K562 (cell line): ENCODE data around the gene ACLY. TPM values are rescaled to one million over a fixed set of nuclear protein-coding genes. Genes with fewer than 3 reads are reported as not detected.

ENCODE experiments used
- ATAC-seq: fragments of 200-7000 bp; cut with Tn5 transposase; 3 replicates; pipeline ENCODE4 v1.9.1; 2020; ENCODE audit warnings: moderate library complexity
- BruUV-seq: library from RNA; stranded (reverse); fragments of 400-500 nt; replicated peaks from 2 replicates; lab custom pipeline; 2021; lab: Mats Ljungman, UMichigan
- CTCF ChIA-PET: fragments of 300-600 bp; formaldehyde crosslinking; extraction: SDS; loops from one replicate; lab custom pipeline; 2021; ENCODE audit warnings: low intra/inter-chr PET ratio; lab: Yijun Ruan, JAX
- POLR2A ChIA-PET: fragments of 300-600, 350-650 bp; sonication (Branson Sonifier 250); formaldehyde crosslinking; extraction: SDS; loops from one replicate; lab custom pipeline; 2021; ENCODE audit warnings: antibody characterized with exemption, inconsistent platforms; lab: Yijun Ruan, JAX
- DNase-seq, 4 experiments: peaks; one replicate each; pipeline versions ENCODE4 v3.0.0 to v3.0.0-alpha.2; 2011 to 2018; ENCODE audit warnings: low spot score in 3 of 4, mixed read lengths in 3 of 4; ENCODE audit errors: extremely low read depth in 1 of 4
- FAIRE-seq: peaks from 2 replicates; lab custom pipeline; 2011; peaks lifted over from hg19 to GRCh38; lab: Jason Lieb, UNC
- H2AFZ ChIP-seq: 2 replicates; pipeline ENCODE4 v1.6.0; 2011; ENCODE audit warnings: low read depth, low read length, control low read depth, inconsistent platforms
- H3K27ac ChIP-seq: fragments of 200-600 bp; 3 replicates; pipeline ENCODE4 v1.8.0; 2011; ENCODE audit warnings: low read depth, mild to moderate bottlenecking, control low read depth, inconsistent platforms, low read length, moderate library complexity, mixed read lengths; ENCODE audit errors: extremely low read depth
- H3K27me3 ChIP-seq, 2 experiments: fragments of 300-600 bp in 1 of 2; 2 replicates in 1 of 2; 3 replicates in 1 of 2; pipeline versions ENCODE4 v1.6.0 to v1.8.0; 2011; ENCODE audit warnings: inconsistent platforms in 2 of 2, low read length in 2 of 2, mild to moderate bottlenecking in 1 of 2, mixed read lengths in 1 of 2, moderate library complexity in 1 of 2; ENCODE audit not compliant: control insufficient read depth in 2 of 2, insufficient read depth in 2 of 2
- H3K36me3 ChIP-seq: fragments of 300-600 bp; 3 replicates; pipeline ENCODE4 v1.8.0; 2011; ENCODE audit warnings: mild to moderate bottlenecking, low read length, inconsistent platforms; ENCODE audit not compliant: control insufficient read depth, insufficient read depth
- H3K4me1 ChIP-seq, 2 experiments: fragments of 200-600 bp in 1 of 2; replicated peaks in 1 of 2; 2 replicates in 1 of 2; 3 replicates in 1 of 2; pipeline versions ENCODE4 v1.5.1 to v1.8.0; 2011; ENCODE audit warnings: inconsistent platforms in 2 of 2, low read length in 2 of 2, mild to moderate bottlenecking in 1 of 2, mixed read lengths in 1 of 2, moderate library complexity in 1 of 2; ENCODE audit not compliant: control insufficient read depth in 2 of 2, insufficient read depth in 2 of 2
- H3K4me2 ChIP-seq: 2 replicates; pipeline ENCODE4 v1.6.1; 2011; ENCODE audit warnings: low read length, control low read depth, inconsistent platforms, mixed read lengths; ENCODE audit not compliant: insufficient read depth
- H3K4me3 ChIP-seq: fragments of 200-600 bp; sonication (generic), shearing (Covaris generic); 2 replicates; pipeline ENCODE4 v1.5.1; 2016; ENCODE audit warnings: control low read depth, inconsistent platforms
- H3K79me2 ChIP-seq: fragments of 200-600 bp; 3 replicates; pipeline ENCODE4 v1.8.0; 2011; ENCODE audit warnings: low read length, inconsistent platforms; ENCODE audit not compliant: control insufficient read depth, insufficient read depth
- H3K9ac ChIP-seq, 2 experiments: 2 replicates each; pipeline versions ENCODE4 v1.6.0 to v1.6.1; 2011; ENCODE audit warnings: low read depth in 2 of 2, low read length in 2 of 2, control low read depth in 1 of 2, inconsistent platforms in 1 of 2, mild to moderate bottlenecking in 1 of 2, mixed read lengths in 1 of 2; ENCODE audit not compliant: insufficient read depth in 1 of 2
- H3K9me1 ChIP-seq: one replicate; pipeline ENCODE4 v1.6.0; 2011; ENCODE audit warnings: inconsistent platforms, mild to moderate bottlenecking, low read length, moderate library complexity; ENCODE audit not compliant: control insufficient read depth, insufficient read depth
- H3K9me3 ChIP-seq: replicated peaks from 2 replicates; pipeline ENCODE4 v1.5.1; 2011; ENCODE audit warnings: low read depth, low read length, inconsistent platforms; ENCODE audit not compliant: control insufficient read depth, insufficient read depth
- H4K20me1 ChIP-seq: replicated peaks from 2 replicates; pipeline ENCODE4 v1.6.1; 2011; ENCODE audit warnings: low read length, inconsistent platforms, mixed read lengths; ENCODE audit not compliant: control insufficient read depth, insufficient read depth
- BDP1 ChIP-seq: IDR thresholded peaks from 3 replicates; pipeline ENCODE4 v1.6.1; 2011; ENCODE audit not compliant: insufficient read length, insufficient read depth
- CC2D1A ChIP-seq: fragments of 450-650 bp; IDR thresholded peaks from 2 replicates; pipeline ENCODE4 v1.6.1; 2017; ENCODE audit warnings: mild to moderate bottlenecking
- HNRNPL ChIP-seq: fragments of 200-400 bp; formaldehyde crosslinking; IDR thresholded peaks from 2 replicates; pipeline ENCODE4 v1.6.1; 2017; ENCODE audit warnings: low read depth, mild to moderate bottlenecking, low read length
- NCOA1 ChIP-seq: fragments of 450-650 bp; IDR thresholded peaks from 2 replicates; pipeline ENCODE4 v1.6.1; 2016; ENCODE audit warnings: low read depth
- NFIX ChIP-seq: fragments of 250-450 bp; sonication (Bioruptor Pico); IDR thresholded peaks from 2 replicates; pipeline ENCODE4 v1.4.0; 2020; ENCODE audit warnings: low read depth, mild to moderate bottlenecking, moderate library complexity
- NR2F6 ChIP-seq: fragments of 450-650 bp; formaldehyde crosslinking; IDR thresholded peaks from 2 replicates; pipeline ENCODE4 v1.4.0; 2020; ENCODE audit warnings: mild to moderate bottlenecking
- PHF20 ChIP-seq: fragments of 450-650 bp; IDR thresholded peaks from 2 replicates; pipeline ENCODE4 v1.6.1; 2018; ENCODE audit not compliant: partially characterized antibody
- SIN3B ChIP-seq: fragments of 450-650 bp; IDR thresholded peaks from 2 replicates; pipeline ENCODE4 v1.6.1; 2017; ENCODE audit warnings: low read depth, mild to moderate bottlenecking, moderate library complexity
- SIRT6 ChIP-seq: IDR thresholded peaks from one replicate; pipeline ENCODE4 v1.6.1; 2012; ENCODE audit warnings: low read depth, mild to moderate bottlenecking, control low read depth, inconsistent platforms, low read length, moderate library complexity
- SREBF2 ChIP-seq: sonication (generic); formaldehyde crosslinking; IDR thresholded peaks from 2 replicates; pipeline ENCODE4 v1.4.0; 2020; ENCODE audit warnings: mild to moderate bottlenecking, missing genetic modification reagents
- SRSF9 ChIP-seq: fragments of 200-400 bp; formaldehyde crosslinking; IDR thresholded peaks from 2 replicates; pipeline ENCODE4 v1.6.1; 2017; ENCODE audit warnings: low read depth, low read length, borderline replicate concordance
- TFAM ChIP-seq: fragments of 250-450 bp; sonication (Bioruptor Pico); conservative IDR thresholded peaks from 2 replicates; pipeline ENCODE4 v1.5.0; 2021; ENCODE audit warnings: mild to moderate bottlenecking, moderate library complexity
- ZNF586 ChIP-seq: fragments of 450-650 bp; formaldehyde crosslinking; conservative IDR thresholded peaks from 2 replicates; pipeline ENCODE4 v1.4.0; 2020; ENCODE audit warnings: mild to moderate bottlenecking, moderate library complexity
- ZNF77 ChIP-seq: fragments of 250-450 bp; sonication (Bioruptor Pico); IDR thresholded peaks from 2 replicates; pipeline ENCODE4 v1.5.0; 2020
- ZNF778 ChIP-seq: fragments of 450-650 bp; formaldehyde crosslinking; IDR thresholded peaks from 2 replicates; pipeline ENCODE4 v1.4.0; 2020; ENCODE audit warnings: mild to moderate bottlenecking, moderate library complexity
- WGBS: fragments of 100-300 bp; shearing (Covaris generic); methylation state at CpG from one replicate; pipeline ENCODE4 v1.1.6; 2016; ENCODE audit warnings: low coverage, mixed read lengths; ENCODE audit not compliant: insufficient coverage; ENCODE audit errors: missing lambda C conversion rate; 5-methylcytosine and 5-hydroxymethylcytosine counted together
- in situ Hi-C: fragments of 300-500 bp; cut with MboI; formaldehyde crosslinking; loops from 4 replicates; pipeline ENCODE4 v1.15.0; 2018; ENCODE audit warnings: inconsistent platforms, mixed read lengths
- intact Hi-C: fragments of 100-400 bp; cut with micrococcal nuclease; formaldehyde crosslinking; loops from 2 replicates; pipeline ENCODE4 v1.14.2; 2022
- polyA plus RNA-seq, 8 experiments: library from polyadenylated mRNA; depleted of rRNA in 4 of 8; stranded (reverse) in 5 of 8; unstranded in 3 of 8; fragments of >200 nt; fragmentation: Nextera tagmentation in 2 of 8; fragmentation: Illumina TruSeq in 1 of 8; extraction: Ambion mirVana in 2 of 8; extraction: Trizol in 1 of 8; gene quantifications; 2 replicates each; pipeline versions ENCODE4 v1.2.1 to v1.2.3, GENCODE V29; 2011 to 2014; ENCODE audit warnings: inconsistent platforms in 1 of 8, missing spikeins in 1 of 8
- total RNA-seq, 7 experiments: library from RNA; depleted of rRNA in 6 of 7; stranded (reverse); fragments of >200 nt in 6 of 7; fragmentation: Illumina TruSeq in 2 of 7; extraction: Trizol in 2 of 7; gene quantifications; 2 replicates each; pipeline versions ENCODE4 v1.2.1 to v1.2.3, GENCODE V29; 2011 to 2021; ENCODE audit warnings: low replicate concordance in 1 of 7
- TF ChIP-seq, protein P1 (sequence below): sonication (generic); IDR thresholded peaks from 2 replicates; pipeline ENCODE4 v1.6.1; 2016
- TF ChIP-seq, protein P2 (sequence below): fragments of 450-650 bp; formaldehyde crosslinking; IDR thresholded peaks from 2 replicates; pipeline ENCODE4 v1.4.0; 2022; ENCODE audit warnings: mild to moderate bottlenecking, moderate library complexity
- TF ChIP-seq, protein P3 (sequence below): sonication (generic); formaldehyde crosslinking; IDR thresholded peaks from 2 replicates; pipeline ENCODE4 v1.8.0; 2023; ENCODE audit warnings: mild to moderate bottlenecking, missing genetic modification reagents

The ACLY gene
- total and polyA plus RNA-seq, 9 of the 15 experiments (the other 6 are each of a cell fraction or from before 2014, with no cell fraction given) = 42.9 to 280 (median 125) TPM

GRCh38 chr17:41962768-41963434 lies 44.1 kb upstream of the ACLY start:
- Histone ChIP-seq H4K20me1 (no peaks in the 10 kb centered on the region), H2AFZ (peak overlapping the region; percentile 53; the same call in 1 of the 2 replicates), H3K4me1 (peaks cover 21 to 40% of the 10 kb centered on the region in 2 experiments), H3K36me3 (peaks cover 4% of the 10 kb centered on the region; the same call in 1 of the 3 replicates), H3K4me2 (no peak overlapping the region), H3K27ac (no peak overlapping the region), H3K79me2 (peaks cover 13% of the 10 kb centered on the region), H3K4me3 (no peak overlapping the region), H3K9me3 (no peaks in the 10 kb centered on the region; the same call in 1 of the 2 replicates), H3K27me3 (no peaks in the 10 kb centered on the region), H3K9ac (peak overlapping the region in 1 of 2 experiments; percentile 62; a peak in 2 of 4 replicates), H3K9me1 (peaks cover 6% of the 10 kb centered on the region)
- intact Hi-C loops (loop anchor here (1.0 to 5.0 kb wide), 4 partner anchors 138 to 444 kb away; partner anchors contain the start of gene KCNH4), in situ Hi-C loops (loop anchor here (5.0 kb wide), 2 partner anchors 61 to 149 kb away; partner anchors contain the start of gene DHX58)
- no TSS peak for BruUV-seq
- 25% methylated on average over 9 of the region's 9 CpGs for WGBS
- peak; percentile 47 for ATAC-seq
- DNase-seq = peak; percentile 77 to 81 (median 78)
- CTCF ChIA-PET = interaction anchor here (0.7 to 2.5 kb wide), 5 partner anchors 100 to 975 kb away, joined by 3 to 20 read pairs (median 5); no protein-coding TSS in a partner anchor
- POLR2A ChIA-PET = interaction anchor here (0.6 to 4.6 kb wide), 2 partner anchors 13 to 218 kb away, joined by 3 to 28 read pairs; partner anchors contain the start of gene KCNH4
- FAIRE-seq = peak; percentile 78
- TF ChIP-seq NCOA1 = no peak
- no peak for TF ChIP-seq NR2F6 (CRISPR knock-in tag)
- TF ChIP-seq, protein P1, sequence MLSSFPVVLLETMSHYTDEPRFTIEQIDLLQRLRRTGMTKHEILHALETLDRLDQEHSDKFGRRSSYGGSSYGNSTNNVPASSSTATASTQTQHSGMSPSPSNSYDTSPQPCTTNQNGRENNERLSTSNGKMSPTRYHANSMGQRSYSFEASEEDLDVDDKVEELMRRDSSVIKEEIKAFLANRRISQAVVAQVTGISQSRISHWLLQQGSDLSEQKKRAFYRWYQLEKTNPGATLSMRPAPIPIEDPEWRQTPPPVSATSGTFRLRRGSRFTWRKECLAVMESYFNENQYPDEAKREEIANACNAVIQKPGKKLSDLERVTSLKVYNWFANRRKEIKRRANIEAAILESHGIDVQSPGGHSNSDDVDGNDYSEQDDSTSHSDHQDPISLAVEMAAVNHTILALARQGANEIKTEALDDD = no peak
- no peak for TF ChIP-seq TFAM (CRISPR knock-in tag)
- no peak for TF ChIP-seq NFIX (CRISPR knock-in tag)
- TF ChIP-seq ZNF778 (CRISPR knock-in tag) = no peak
- no peak for TF ChIP-seq PHF20
- no peak for TF ChIP-seq SRSF9
- no peak for TF ChIP-seq HNRNPL
- no peak for TF ChIP-seq SIN3B
- TF ChIP-seq, protein P2, sequence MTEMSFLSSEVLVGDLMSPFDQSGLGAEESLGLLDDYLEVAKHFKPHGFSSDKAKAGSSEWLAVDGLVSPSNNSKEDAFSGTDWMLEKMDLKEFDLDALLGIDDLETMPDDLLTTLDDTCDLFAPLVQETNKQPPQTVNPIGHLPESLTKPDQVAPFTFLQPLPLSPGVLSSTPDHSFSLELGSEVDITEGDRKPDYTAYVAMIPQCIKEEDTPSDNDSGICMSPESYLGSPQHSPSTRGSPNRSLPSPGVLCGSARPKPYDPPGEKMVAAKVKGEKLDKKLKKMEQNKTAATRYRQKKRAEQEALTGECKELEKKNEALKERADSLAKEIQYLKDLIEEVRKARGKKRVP (CRISPR knock-in tag) = no peak
- TF ChIP-seq, protein P3, sequence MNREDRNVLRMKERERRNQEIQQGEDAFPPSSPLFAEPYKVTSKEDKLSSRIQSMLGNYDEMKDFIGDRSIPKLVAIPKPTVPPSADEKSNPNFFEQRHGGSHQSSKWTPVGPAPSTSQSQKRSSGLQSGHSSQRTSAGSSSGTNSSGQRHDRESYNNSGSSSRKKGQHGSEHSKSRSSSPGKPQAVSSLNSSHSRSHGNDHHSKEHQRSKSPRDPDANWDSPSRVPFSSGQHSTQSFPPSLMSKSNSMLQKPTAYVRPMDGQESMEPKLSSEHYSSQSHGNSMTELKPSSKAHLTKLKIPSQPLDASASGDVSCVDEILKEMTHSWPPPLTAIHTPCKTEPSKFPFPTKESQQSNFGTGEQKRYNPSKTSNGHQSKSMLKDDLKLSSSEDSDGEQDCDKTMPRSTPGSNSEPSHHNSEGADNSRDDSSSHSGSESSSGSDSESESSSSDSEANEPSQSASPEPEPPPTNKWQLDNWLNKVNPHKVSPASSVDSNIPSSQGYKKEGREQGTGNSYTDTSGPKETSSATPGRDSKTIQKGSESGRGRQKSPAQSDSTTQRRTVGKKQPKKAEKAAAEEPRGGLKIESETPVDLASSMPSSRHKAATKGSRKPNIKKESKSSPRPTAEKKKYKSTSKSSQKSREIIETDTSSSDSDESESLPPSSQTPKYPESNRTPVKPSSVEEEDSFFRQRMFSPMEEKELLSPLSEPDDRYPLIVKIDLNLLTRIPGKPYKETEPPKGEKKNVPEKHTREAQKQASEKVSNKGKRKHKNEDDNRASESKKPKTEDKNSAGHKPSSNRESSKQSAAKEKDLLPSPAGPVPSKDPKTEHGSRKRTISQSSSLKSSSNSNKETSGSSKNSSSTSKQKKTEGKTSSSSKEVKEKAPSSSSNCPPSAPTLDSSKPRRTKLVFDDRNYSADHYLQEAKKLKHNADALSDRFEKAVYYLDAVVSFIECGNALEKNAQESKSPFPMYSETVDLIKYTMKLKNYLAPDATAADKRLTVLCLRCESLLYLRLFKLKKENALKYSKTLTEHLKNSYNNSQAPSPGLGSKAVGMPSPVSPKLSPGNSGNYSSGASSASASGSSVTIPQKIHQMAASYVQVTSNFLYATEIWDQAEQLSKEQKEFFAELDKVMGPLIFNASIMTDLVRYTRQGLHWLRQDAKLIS = no peak
- no peak for TF ChIP-seq SREBF2 (CRISPR knock-in tag)
- TF ChIP-seq ZNF77 (CRISPR knock-in tag) = no peak
- TF ChIP-seq BDP1 = no peak
- no peak for TF ChIP-seq ZNF586
- peak; percentile 76 for TF ChIP-seq CC2D1A
- no peak for TF ChIP-seq SIRT6
